ENCODE measurements around the gene PKD1L1.

DNA sequence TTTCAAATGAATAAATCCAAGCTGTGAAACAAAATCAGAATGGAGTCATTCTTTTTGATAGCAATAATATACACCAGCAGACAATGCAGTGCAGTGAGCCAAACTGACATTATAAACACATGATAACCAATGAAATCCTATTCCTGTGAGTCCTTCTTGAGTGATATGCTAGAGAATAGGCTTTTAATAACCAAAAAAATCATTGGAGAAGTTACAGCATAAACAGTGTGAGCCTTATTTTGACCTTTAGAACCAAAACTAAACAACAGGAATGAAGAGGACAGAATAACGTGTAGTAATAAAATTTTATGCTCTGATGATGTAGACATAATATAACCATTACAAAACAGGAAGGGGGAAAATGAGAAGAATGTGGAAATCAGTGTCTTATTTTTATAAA, 22.5 kb upstream of the PKD1L1 start:
- TF ChIP-seq, protein P1, sequence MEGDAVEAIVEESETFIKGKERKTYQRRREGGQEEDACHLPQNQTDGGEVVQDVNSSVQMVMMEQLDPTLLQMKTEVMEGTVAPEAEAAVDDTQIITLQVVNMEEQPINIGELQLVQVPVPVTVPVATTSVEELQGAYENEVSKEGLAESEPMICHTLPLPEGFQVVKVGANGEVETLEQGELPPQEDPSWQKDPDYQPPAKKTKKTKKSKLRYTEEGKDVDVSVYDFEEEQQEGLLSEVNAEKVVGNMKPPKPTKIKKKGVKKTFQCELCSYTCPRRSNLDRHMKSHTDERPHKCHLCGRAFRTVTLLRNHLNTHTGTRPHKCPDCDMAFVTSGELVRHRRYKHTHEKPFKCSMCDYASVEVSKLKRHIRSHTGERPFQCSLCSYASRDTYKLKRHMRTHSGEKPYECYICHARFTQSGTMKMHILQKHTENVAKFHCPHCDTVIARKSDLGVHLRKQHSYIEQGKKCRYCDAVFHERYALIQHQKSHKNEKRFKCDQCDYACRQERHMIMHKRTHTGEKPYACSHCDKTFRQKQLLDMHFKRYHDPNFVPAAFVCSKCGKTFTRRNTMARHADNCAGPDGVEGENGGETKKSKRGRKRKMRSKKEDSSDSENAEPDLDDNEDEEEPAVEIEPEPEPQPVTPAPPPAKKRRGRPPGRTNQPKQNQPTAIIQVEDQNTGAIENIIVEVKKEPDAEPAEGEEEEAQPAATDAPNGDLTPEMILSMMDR (conservative IDR thresholded peaks at IDR 0.05; ENCODE audit: low read depth, low read length) = no peak
- no peak for TF ChIP-seq EZH2 (IDR thresholded peaks at IDR 0.05; ENCODE audit: borderline replicate concordance, low read depth, low read length, poor library complexity, severe bottlenecking)
